GM23338 (cell line): ENCODE data around the gene EYS. TPM values are rescaled to one million over a fixed set of nuclear protein-coding genes. Genes with fewer than 3 reads are reported as not detected.

Experiments used
- ATAC-seq: fragments of 200-7000 bp; cut with Tn5 transposase; 3 replicates; pipeline ENCODE4 v1.9.1; 2020
- DNase-seq: peaks from one replicate; pipeline ENCODE4 v3.0.0-alpha.2; 2015; ENCODE audit warnings: low spot score
- H2AFZ ChIP-seq: fragments of 200-600 bp; sonication (generic); 2 replicates; pipeline ENCODE4 v1.8.0; 2016; ENCODE audit warnings: antibody characterized with exemption, mild to moderate bottlenecking, moderate library complexity
- H3F3A ChIP-seq: fragments of 200-600 bp; sonication (generic); replicated peaks from 2 replicates; pipeline ENCODE4 v1.8.0; 2017; ENCODE audit warnings: antibody characterized with exemption, mixed run types, low read depth
- H3K27ac ChIP-seq: fragments of 200-600 bp; sonication (generic); 2 replicates; pipeline ENCODE4 v1.6.1; 2016; ENCODE audit warnings: low read depth
- H3K27me3 ChIP-seq: fragments of 200-600 bp; sonication (generic); 2 replicates; pipeline ENCODE4 v1.8.0; 2016; ENCODE audit warnings: mild to moderate bottlenecking, mixed run types, moderate library complexity; ENCODE audit not compliant: insufficient read depth
- H3K36me3 ChIP-seq: fragments of 200-600 bp; sonication (generic); 2 replicates; pipeline ENCODE4 v1.8.0; 2016; ENCODE audit warnings: mild to moderate bottlenecking; ENCODE audit not compliant: insufficient read depth
- H3K4me1 ChIP-seq: fragments of 200-600 bp; sonication (generic); 2 replicates; pipeline ENCODE4 v1.8.0; 2016; ENCODE audit warnings: mild to moderate bottlenecking, moderate library complexity; ENCODE audit not compliant: insufficient read depth
- H3K4me2 ChIP-seq: fragments of 200-600 bp; sonication (generic); 2 replicates; pipeline ENCODE4 v1.7.1; 2017; ENCODE audit warnings: mixed run types
- H3K4me3 ChIP-seq: fragments of 200-600 bp; sonication (generic); 2 replicates; pipeline ENCODE4 v1.6.1; 2016; ENCODE audit warnings: mixed run types
- H3K79me2 ChIP-seq: fragments of 200-600 bp; sonication (generic); replicated peaks from 2 replicates; pipeline ENCODE4 v1.8.0; 2017; ENCODE audit warnings: mild to moderate bottlenecking; ENCODE audit not compliant: insufficient read depth
- H3K9me2 ChIP-seq: fragments of 200-600 bp; sonication (generic); 2 replicates; pipeline ENCODE4 v1.8.0; 2017; ENCODE audit not compliant: insufficient read depth
- H4K20me1 ChIP-seq: fragments of 200-600 bp; sonication (generic); replicated peaks from 2 replicates; pipeline ENCODE4 v1.8.0; 2017; ENCODE audit warnings: mild to moderate bottlenecking; ENCODE audit not compliant: insufficient read depth
- H3K27ac Mint-ChIP-seq: 2 replicates; pipeline ENCODE4 v1.8.0; 2020; ENCODE audit warnings: inconsistent platforms, mild to moderate bottlenecking, moderate library complexity, mixed read lengths
- H3K27me3 Mint-ChIP-seq: 3 replicates; pipeline ENCODE4 v1.8.0; 2022; ENCODE audit warnings: low read depth, mild to moderate bottlenecking, moderate library complexity, mixed read lengths, inconsistent platforms; ENCODE audit not compliant: insufficient read depth, poor library complexity
- H3K36me3 Mint-ChIP-seq: 3 replicates; pipeline ENCODE4 v1.8.0; 2021; ENCODE audit warnings: low read depth, mild to moderate bottlenecking, inconsistent platforms, moderate library complexity, mixed read lengths
- H3K4me1 Mint-ChIP-seq: 3 replicates; pipeline ENCODE4 v1.8.0; 2020; ENCODE audit warnings: mild to moderate bottlenecking, inconsistent platforms, mixed read lengths
- H3K4me3 Mint-ChIP-seq: 3 replicates; pipeline ENCODE4 v1.8.0; 2021; ENCODE audit warnings: moderate library complexity, mild to moderate bottlenecking, inconsistent platforms, mixed read lengths
- H3K9me3 Mint-ChIP-seq: 3 replicates; pipeline ENCODE4 v1.8.0; 2020; ENCODE audit warnings: moderate library complexity, mild to moderate bottlenecking, inconsistent platforms, mixed read lengths
- CREB1 ChIP-seq: fragments of 250-450 bp; sonication (Bioruptor Pico); IDR thresholded peaks from 2 replicates; pipeline ENCODE4 v1.5.0; 2020; ENCODE audit warnings: low read depth, mild to moderate bottlenecking, moderate library complexity
- EZH2 ChIP-seq: fragments of 200-600 bp; sonication (generic); IDR thresholded peaks from one replicate; pipeline ENCODE4 v1.8.0; 2017; ENCODE audit warnings: antibody characterized with exemption, mild to moderate bottlenecking, low read depth; ENCODE audit not compliant: unreplicated experiment
- EZH2phosphoT487 ChIP-seq: fragments of 200-600 bp; sonication (generic); IDR thresholded peaks from one replicate; pipeline ENCODE4 v1.8.1; 2018; ENCODE audit warnings: antibody characterized with exemption; ENCODE audit not compliant: unreplicated experiment
- POLR2AphosphoS5 ChIP-seq: IDR thresholded peaks from 2 replicates; pipeline ENCODE4 v1.6.1; 2016; ENCODE audit warnings: antibody characterized with exemption, low read depth
- STAT1 ChIP-seq: IDR thresholded peaks from one replicate; pipeline ENCODE4 v1.6.1; 2016; ENCODE audit warnings: antibody characterized with exemption; ENCODE audit not compliant: unreplicated experiment
- ZNF331 ChIP-seq: fragments of 250-450 bp; sonication (Bioruptor Pico); IDR thresholded peaks from 2 replicates; pipeline ENCODE4 v1.5.0; 2020; ENCODE audit warnings: low read depth, mild to moderate bottlenecking, moderate library complexity
- polyA plus RNA-seq: library from polyadenylated mRNA; unstranded; fragments of >200 nt; fragmentation: Nextera tagmentation; extraction: Ambion mirVana; gene quantifications from 2 replicates; pipeline ENCODE4 v1.2.1, GENCODE V29; 2016
- total RNA-seq: library from RNA; depleted of rRNA; stranded (reverse); fragments of >200 nt; shearing (Covaris generic); gene quantifications from 2 replicates; pipeline ENCODE4 v1.2.3, GENCODE V29; 2014
- TF ChIP-seq, protein P1 (sequence below): fragments of 250-450 bp; sonication (Bioruptor Pico); IDR thresholded peaks from 2 replicates; pipeline ENCODE4 v1.5.0; 2020; ENCODE audit warnings: mild to moderate bottlenecking, moderate library complexity
- TF ChIP-seq, protein P2 (sequence below): IDR thresholded peaks from one replicate; pipeline ENCODE4 v1.6.1; 2018; ENCODE audit warnings: antibody characterized with exemption; ENCODE audit not compliant: unreplicated experiment
- TF ChIP-seq, protein P3 (sequence below): IDR thresholded peaks from 2 replicates; pipeline ENCODE4 v1.6.1; 2016; ENCODE audit warnings: antibody characterized with exemption
- TF ChIP-seq, protein P4 (sequence below), 2 experiments: fragments of 200-600 bp in 1 of 2; sonication (generic) in 1 of 2; conservative IDR thresholded peaks; 2 replicates each; pipeline versions ENCODE4 v1.5.1 to v1.6.1; 2016 to 2017; ENCODE audit warnings: antibody characterized with exemption in 2 of 2, low read depth in 2 of 2, mild to moderate bottlenecking in 2 of 2, moderate library complexity in 1 of 2

Gene EYS
- total and polyA plus RNA-seq, 2 experiments from 2014 or later: 0.38 to 0.52 TPM

DNA sequence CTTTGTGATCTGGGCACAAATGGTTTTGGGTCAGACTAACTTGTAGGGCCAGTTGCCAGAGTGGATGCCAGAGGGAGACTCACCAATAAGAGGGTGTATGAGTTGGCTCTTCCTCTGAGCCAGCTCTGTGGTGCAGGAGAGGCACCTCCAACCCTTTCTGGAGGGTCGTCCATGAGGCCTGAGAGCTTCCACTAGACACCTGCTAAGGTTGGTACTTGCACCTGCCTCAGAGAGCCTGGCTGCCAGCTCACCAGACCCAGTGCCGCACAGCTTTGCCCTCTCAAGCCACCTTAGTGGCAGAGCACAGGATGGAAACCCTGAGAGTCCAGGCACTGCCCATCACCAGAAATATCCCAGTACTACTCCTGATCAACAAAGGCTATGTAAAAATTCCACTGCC lies 504.3 kb downstream of the EYS start (continued):
- TF ChIP-seq, protein P1, sequence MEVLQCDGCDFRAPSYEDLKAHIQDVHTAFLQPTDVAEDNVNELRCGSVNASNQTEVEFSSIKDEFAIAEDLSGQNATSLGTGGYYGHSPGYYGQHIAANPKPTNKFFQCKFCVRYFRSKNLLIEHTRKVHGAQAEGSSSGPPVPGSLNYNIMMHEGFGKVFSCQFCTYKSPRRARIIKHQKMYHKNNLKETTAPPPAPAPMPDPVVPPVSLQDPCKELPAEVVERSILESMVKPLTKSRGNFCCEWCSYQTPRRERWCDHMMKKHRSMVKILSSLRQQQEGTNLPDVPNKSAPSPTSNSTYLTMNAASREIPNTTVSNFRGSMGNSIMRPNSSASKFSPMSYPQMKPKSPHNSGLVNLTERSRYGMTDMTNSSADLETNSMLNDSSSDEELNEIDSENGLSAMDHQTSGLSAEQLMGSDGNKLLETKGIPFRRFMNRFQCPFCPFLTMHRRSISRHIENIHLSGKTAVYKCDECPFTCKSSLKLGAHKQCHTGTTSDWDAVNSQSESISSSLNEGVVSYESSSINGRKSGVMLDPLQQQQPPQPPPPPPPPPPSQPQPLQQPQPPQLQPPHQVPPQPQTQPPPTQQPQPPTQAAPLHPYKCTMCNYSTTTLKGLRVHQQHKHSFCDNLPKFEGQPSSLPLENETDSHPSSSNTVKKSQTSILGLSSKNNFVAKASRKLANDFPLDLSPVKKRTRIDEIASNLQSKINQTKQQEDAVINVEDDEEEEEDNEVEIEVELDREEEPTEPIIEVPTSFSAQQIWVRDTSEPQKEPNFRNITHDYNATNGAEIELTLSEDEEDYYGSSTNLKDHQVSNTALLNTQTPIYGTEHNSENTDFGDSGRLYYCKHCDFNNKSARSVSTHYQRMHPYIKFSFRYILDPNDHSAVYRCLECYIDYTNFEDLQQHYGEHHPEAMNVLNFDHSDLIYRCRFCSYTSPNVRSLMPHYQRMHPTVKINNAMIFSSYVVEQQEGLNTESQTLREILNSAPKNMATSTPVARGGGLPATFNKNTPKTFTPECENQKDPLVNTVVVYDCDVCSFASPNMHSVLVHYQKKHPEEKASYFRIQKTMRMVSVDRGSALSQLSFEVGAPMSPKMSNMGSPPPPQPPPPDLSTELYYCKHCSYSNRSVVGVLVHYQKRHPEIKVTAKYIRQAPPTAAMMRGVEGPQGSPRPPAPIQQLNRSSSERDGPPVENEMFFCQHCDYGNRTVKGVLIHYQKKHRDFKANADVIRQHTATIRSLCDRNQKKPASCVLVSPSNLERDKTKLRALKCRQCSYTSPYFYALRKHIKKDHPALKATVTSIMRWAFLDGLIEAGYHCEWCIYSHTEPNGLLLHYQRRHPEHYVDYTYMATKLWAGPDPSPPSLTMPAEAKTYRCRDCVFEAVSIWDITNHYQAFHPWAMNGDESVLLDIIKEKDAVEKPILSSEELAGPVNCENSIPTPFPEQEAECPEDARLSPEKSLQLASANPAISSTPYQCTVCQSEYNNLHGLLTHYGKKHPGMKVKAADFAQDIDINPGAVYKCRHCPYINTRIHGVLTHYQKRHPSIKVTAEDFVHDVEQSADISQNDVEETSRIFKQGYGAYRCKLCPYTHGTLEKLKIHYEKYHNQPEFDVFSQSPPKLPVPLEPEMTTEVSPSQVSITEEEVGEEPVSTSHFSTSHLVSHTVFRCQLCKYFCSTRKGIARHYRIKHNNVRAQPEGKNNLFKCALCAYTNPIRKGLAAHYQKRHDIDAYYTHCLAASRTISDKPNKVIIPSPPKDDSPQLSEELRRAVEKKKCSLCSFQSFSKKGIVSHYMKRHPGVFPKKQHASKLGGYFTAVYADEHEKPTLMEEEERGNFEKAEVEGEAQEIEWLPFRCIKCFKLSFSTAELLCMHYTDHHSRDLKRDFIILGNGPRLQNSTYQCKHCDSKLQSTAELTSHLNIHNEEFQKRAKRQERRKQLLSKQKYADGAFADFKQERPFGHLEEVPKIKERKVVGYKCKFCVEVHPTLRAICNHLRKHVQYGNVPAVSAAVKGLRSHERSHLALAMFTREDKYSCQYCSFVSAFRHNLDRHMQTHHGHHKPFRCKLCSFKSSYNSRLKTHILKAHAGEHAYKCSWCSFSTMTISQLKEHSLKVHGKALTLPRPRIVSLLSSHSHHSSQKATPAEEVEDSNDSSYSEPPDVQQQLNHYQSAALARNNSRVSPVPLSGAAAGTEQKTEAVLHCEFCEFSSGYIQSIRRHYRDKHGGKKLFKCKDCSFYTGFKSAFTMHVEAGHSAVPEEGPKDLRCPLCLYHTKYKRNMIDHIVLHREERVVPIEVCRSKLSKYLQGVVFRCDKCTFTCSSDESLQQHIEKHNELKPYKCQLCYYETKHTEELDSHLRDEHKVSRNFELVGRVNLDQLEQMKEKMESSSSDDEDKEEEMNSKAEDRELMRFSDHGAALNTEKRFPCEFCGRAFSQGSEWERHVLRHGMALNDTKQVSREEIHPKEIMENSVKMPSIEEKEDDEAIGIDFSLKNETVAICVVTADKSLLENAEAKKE: no peak
- TF ChIP-seq POLR2AphosphoS5 (no peak), EZH2phosphoT487 (no peak), CREB1 (CRISPR knock-in tag) (no peak), ZNF331 (CRISPR knock-in tag) (no peak)
- TF ChIP-seq, protein P2, sequence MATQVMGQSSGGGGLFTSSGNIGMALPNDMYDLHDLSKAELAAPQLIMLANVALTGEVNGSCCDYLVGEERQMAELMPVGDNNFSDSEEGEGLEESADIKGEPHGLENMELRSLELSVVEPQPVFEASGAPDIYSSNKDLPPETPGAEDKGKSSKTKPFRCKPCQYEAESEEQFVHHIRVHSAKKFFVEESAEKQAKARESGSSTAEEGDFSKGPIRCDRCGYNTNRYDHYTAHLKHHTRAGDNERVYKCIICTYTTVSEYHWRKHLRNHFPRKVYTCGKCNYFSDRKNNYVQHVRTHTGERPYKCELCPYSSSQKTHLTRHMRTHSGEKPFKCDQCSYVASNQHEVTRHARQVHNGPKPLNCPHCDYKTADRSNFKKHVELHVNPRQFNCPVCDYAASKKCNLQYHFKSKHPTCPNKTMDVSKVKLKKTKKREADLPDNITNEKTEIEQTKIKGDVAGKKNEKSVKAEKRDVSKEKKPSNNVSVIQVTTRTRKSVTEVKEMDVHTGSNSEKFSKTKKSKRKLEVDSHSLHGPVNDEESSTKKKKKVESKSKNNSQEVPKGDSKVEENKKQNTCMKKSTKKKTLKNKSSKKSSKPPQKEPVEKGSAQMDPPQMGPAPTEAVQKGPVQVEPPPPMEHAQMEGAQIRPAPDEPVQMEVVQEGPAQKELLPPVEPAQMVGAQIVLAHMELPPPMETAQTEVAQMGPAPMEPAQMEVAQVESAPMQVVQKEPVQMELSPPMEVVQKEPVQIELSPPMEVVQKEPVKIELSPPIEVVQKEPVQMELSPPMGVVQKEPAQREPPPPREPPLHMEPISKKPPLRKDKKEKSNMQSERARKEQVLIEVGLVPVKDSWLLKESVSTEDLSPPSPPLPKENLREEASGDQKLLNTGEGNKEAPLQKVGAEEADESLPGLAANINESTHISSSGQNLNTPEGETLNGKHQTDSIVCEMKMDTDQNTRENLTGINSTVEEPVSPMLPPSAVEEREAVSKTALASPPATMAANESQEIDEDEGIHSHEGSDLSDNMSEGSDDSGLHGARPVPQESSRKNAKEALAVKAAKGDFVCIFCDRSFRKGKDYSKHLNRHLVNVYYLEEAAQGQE: no peak

DNA sequence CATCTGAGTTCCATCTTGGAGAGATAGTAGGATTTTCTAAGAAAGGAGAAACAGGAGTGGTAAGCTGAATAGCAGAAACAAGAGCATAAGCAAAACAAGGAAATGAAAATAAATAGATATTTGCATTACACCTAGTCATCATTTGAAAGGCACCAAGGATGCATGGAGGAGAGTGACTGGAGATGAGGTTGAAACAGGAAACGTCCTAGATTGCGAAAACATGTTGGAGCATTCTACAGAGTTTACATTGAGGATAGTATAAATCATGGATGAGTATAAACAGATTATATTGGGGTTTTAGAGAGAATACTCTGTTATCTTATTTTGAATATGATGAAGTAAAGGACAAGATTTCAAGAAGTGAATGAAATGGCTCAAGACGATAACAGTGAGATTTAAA lies 507.3 kb downstream of the EYS start:
- Mint-ChIP-seq H3K27me3 (no peaks in the 10 kb centered on the region), H3K4me1 (peaks cover 9% of the 10 kb centered on the region; the same call in 2 of the 3 replicates), H3K36me3 (no peaks in the 10 kb centered on the region; the same call in 2 of the 3 replicates), H3K4me3 (no peak overlapping the region), H3K9me3 (peaks cover 3% of the 10 kb centered on the region; the same call in 2 of the 3 replicates), H3K27ac (no peak overlapping the region)
- Histone ChIP-seq H3K36me3 (no peaks in the 10 kb centered on the region), H3K4me1 (no peaks in the 10 kb centered on the region; the same call in 1 of the 2 replicates), H3F3A (no peaks in the 10 kb centered on the region), H4K20me1 (no peaks in the 10 kb centered on the region), H3K27ac (no peak overlapping the region), H3K4me3 (no peak overlapping the region), H3K4me2 (no peak overlapping the region), H2AFZ (no peak overlapping the region), H3K79me2 (no peaks in the 10 kb centered on the region), H3K9me2 (0 out of 2 replicates have a peak, but pooled peaks cover 3% of the 10 kb centered on the region), H3K27me3 (no peaks in the 10 kb centered on the region)
- DNase-seq (no peak), ATAC-seq (no peak)
- TF ChIP-seq EZH2: no peak
- TF ChIP-seq, protein P3, sequence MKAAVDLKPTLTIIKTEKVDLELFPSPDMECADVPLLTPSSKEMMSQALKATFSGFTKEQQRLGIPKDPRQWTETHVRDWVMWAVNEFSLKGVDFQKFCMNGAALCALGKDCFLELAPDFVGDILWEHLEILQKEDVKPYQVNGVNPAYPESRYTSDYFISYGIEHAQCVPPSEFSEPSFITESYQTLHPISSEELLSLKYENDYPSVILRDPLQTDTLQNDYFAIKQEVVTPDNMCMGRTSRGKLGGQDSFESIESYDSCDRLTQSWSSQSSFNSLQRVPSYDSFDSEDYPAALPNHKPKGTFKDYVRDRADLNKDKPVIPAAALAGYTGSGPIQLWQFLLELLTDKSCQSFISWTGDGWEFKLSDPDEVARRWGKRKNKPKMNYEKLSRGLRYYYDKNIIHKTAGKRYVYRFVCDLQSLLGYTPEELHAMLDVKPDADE: no peak
- no peak for TF ChIP-seq EZH2phosphoT487
- TF ChIP-seq STAT1: no peak
- TF ChIP-seq ZNF331 (CRISPR knock-in tag): no peak
- TF ChIP-seq, protein P4, sequence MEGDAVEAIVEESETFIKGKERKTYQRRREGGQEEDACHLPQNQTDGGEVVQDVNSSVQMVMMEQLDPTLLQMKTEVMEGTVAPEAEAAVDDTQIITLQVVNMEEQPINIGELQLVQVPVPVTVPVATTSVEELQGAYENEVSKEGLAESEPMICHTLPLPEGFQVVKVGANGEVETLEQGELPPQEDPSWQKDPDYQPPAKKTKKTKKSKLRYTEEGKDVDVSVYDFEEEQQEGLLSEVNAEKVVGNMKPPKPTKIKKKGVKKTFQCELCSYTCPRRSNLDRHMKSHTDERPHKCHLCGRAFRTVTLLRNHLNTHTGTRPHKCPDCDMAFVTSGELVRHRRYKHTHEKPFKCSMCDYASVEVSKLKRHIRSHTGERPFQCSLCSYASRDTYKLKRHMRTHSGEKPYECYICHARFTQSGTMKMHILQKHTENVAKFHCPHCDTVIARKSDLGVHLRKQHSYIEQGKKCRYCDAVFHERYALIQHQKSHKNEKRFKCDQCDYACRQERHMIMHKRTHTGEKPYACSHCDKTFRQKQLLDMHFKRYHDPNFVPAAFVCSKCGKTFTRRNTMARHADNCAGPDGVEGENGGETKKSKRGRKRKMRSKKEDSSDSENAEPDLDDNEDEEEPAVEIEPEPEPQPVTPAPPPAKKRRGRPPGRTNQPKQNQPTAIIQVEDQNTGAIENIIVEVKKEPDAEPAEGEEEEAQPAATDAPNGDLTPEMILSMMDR (conservative IDR thresholded peaks at IDR 0.05; ENCODE audit: low read depth in 2 of 2): no peak
